Caco-2 (cell line): ENCODE measurements around the gene ITGAE. TPM values are rescaled to one million over a fixed set of nuclear protein-coding genes. Genes with fewer than 3 reads are reported as not detected.

Source experiments
- BruUV-seq: library from RNA; stranded (reverse); fragments of 400-500 nt; replicated peaks from 2 replicates; lab custom pipeline; 2021; lab: Mats Ljungman, UMichigan
- CTCF ChIA-PET: fragments of 300-600 bp; sonication (Branson Sonifier 250); formaldehyde crosslinking; loops from one replicate; lab custom pipeline; 2022; ENCODE audit warnings: antibody characterized with exemption; lab: Charles Lee
- POLR2A ChIA-PET: fragments of 300-600 bp; sonication (Branson Sonifier 250); formaldehyde crosslinking; loops from one replicate; lab custom pipeline; 2022; ENCODE audit warnings: antibody characterized with exemption; lab: Charles Lee
- DNase-seq, 2 experiments: peaks; one replicate each; pipeline versions ENCODE4 v3.0.0 to v3.0.0-alpha.2; 2020 to 2022
- H3K27me3 ChIP-seq: replicated peaks from 2 replicates; pipeline ENCODE4 v1.6.0; 2011; ENCODE audit warnings: low read length; ENCODE audit not compliant: control insufficient read depth, insufficient read depth
- H3K36me3 ChIP-seq: 2 replicates; pipeline ENCODE4 v1.5.1; 2011; ENCODE audit warnings: low read length; ENCODE audit not compliant: control insufficient read depth, insufficient read depth
- H3K4me1 ChIP-seq: fragments of 250-450 bp; sonication (Bioruptor Pico); 2 replicates; pipeline ENCODE4 v1.5.1; 2020; ENCODE audit warnings: mild to moderate bottlenecking
- H3K4me3 ChIP-seq: 2 replicates; pipeline ENCODE4 v1.5.1; 2011; ENCODE audit warnings: low read depth, mild to moderate bottlenecking, control low read depth, low read length
- H3K9me3 ChIP-seq: fragments of 250-450 bp; sonication (Bioruptor Pico); 2 replicates; pipeline ENCODE4 v1.5.1; 2020; ENCODE audit warnings: mild to moderate bottlenecking, moderate library complexity
- H3K27ac Mint-ChIP-seq: one replicate; pipeline ENCODE4 v1.8.0; 2022; ENCODE audit warnings: mixed read lengths; ENCODE audit not compliant: unreplicated experiment
- H3K27me3 Mint-ChIP-seq: one replicate; pipeline ENCODE4 v1.8.0; 2022; ENCODE audit warnings: mixed read lengths; ENCODE audit not compliant: insufficient read depth, unreplicated experiment
- H3K36me3 Mint-ChIP-seq: one replicate; pipeline ENCODE4 v1.8.0; 2022; ENCODE audit warnings: mild to moderate bottlenecking, mixed read lengths; ENCODE audit not compliant: insufficient read depth, unreplicated experiment
- H3K4me1 Mint-ChIP-seq: one replicate; pipeline ENCODE4 v1.8.0; 2022; ENCODE audit warnings: low read depth, mixed read lengths; ENCODE audit not compliant: unreplicated experiment
- H3K4me3 Mint-ChIP-seq: one replicate; pipeline ENCODE4 v1.8.0; 2022; ENCODE audit warnings: mild to moderate bottlenecking, moderate library complexity, mixed read lengths; ENCODE audit not compliant: unreplicated experiment
- H3K9me3 Mint-ChIP-seq: one replicate; pipeline ENCODE4 v1.8.0; 2022; ENCODE audit warnings: mixed read lengths; ENCODE audit not compliant: unreplicated experiment
- CTCF ChIP-seq, 2 experiments: fragments of 200-600 bp in 1 of 2; IDR thresholded peaks; 1 replicate in 1 of 2; 2 replicates in 1 of 2; pipeline versions ENCODE4 v1.5.1 to v1.8.0; 2011 to 2022; ENCODE audit warnings: antibody characterized with exemption in 1 of 2, control low read depth in 1 of 2, inconsistent platforms in 1 of 2, low read depth in 1 of 2, low read length in 1 of 2, mild to moderate bottlenecking in 1 of 2, moderate library complexity in 1 of 2; ENCODE audit not compliant: insufficient read depth in 1 of 2, severe bottlenecking in 1 of 2, unreplicated experiment in 1 of 2
- intact Hi-C: fragments of 100-400 bp; cut with micrococcal nuclease; formaldehyde crosslinking; loops from one replicate; pipeline ENCODE4 v1.10.0; 2022; ENCODE audit not compliant: unreplicated experiment
- total RNA-seq: library from RNA; stranded (reverse); gene quantifications from 2 replicates; pipeline ENCODE4 v1.2.3, GENCODE V29; 2022

The ITGAE gene
- total RNA-seq, 1 experiment from 2014 or later = 12.8 TPM

- H3K4me1 Mint-ChIP-seq = peaks cover 6% of the 10 kb centered on the region
- no peaks in the 10 kb centered on the region for H3K36me3 Mint-ChIP-seq
- no peak overlapping the region for H3K27ac Mint-ChIP-seq
- POLR2A ChIA-PET = no interaction called here
- no peaks in the 10 kb centered on the region for H3K27me3 ChIP-seq
- H3K9me3 Mint-ChIP-seq = no peaks in the 10 kb centered on the region
- no peak overlapping the region for H3K4me3 ChIP-seq
- H3K4me1 ChIP-seq = peaks cover 3% of the 10 kb centered on the region; the same call in 1 of the 2 replicates
- H3K9me3 ChIP-seq = no peaks in the 10 kb centered on the region
- H3K4me3 Mint-ChIP-seq = no peak overlapping the region
- no peaks in the 10 kb centered on the region for H3K27me3 Mint-ChIP-seq
- no peaks in the 10 kb centered on the region for H3K36me3 ChIP-seq
- BruUV-seq = no TSS peak
- TF ChIP-seq CTCF (IDR thresholded peaks at IDR 0.05; ENCODE audit: insufficient read depth in 1 of 2, low read depth in 1 of 2, low read length in 1 of 2, severe bottlenecking in 1 of 2, unreplicated experiment in 1 of 2) = no peak
- CTCF ChIA-PET = no interaction called here
- DNase-seq = no peak
- intact Hi-C loops = no loop called here
Measured at GRCh38 chr17:3750926-3751325, 50.1 kb downstream of the ITGAE start.

GRCh38 chr17:3750296-3750695, 50.7 kb downstream of the ITGAE start:
- Mint-ChIP-seq H3K36me3 (no peaks in the 10 kb centered on the region), H3K27ac (no peak overlapping the region), H3K9me3 (no peaks in the 10 kb centered on the region), H3K4me1 (peaks cover 6% of the 10 kb centered on the region), H3K27me3 (no peaks in the 10 kb centered on the region), H3K4me3 (no peak overlapping the region)
- intact Hi-C loops = no loop called here
- TF ChIP-seq CTCF (IDR thresholded peaks at IDR 0.05; ENCODE audit: insufficient read depth in 1 of 2, low read depth in 1 of 2, low read length in 1 of 2, severe bottlenecking in 1 of 2, unreplicated experiment in 1 of 2) = no peak
- CTCF ChIA-PET = no interaction called here
- POLR2A ChIA-PET = no interaction called here
- no peak for DNase-seq
- Histone ChIP-seq H3K9me3 (no peaks in the 10 kb centered on the region), H3K4me1 (peaks cover 3% of the 10 kb centered on the region; the same call in 1 of the 2 replicates), H3K27me3 (no peaks in the 10 kb centered on the region), H3K4me3 (no peak overlapping the region), H3K36me3 (no peaks in the 10 kb centered on the region)
- BruUV-seq = no TSS peak

- Mint-ChIP-seq H3K27ac (peak overlapping the region; percentile 34), H3K4me3 (no peak overlapping the region), H3K9me3 (no peaks in the 10 kb centered on the region), H3K36me3 (no peaks in the 10 kb centered on the region), H3K27me3 (no peaks in the 10 kb centered on the region), H3K4me1 (peaks cover 6% of the 10 kb centered on the region)
- H3K27me3 ChIP-seq = no peaks in the 10 kb centered on the region
- ChIA-PET CTCF (no interaction called here), POLR2A (no interaction called here)
- H3K4me1 ChIP-seq = no peaks in the 10 kb centered on the region
- TF ChIP-seq CTCF (IDR thresholded peaks at IDR 0.05; ENCODE audit: insufficient read depth in 1 of 2, low read depth in 1 of 2, low read length in 1 of 2, severe bottlenecking in 1 of 2, unreplicated experiment in 1 of 2) = no peak
- intact Hi-C loops = no loop called here
- no TSS peak for BruUV-seq
- H3K36me3 ChIP-seq = no peaks in the 10 kb centered on the region
- no peaks in the 10 kb centered on the region for H3K9me3 ChIP-seq
- DNase-seq = no peak
- no peak overlapping the region for H3K4me3 ChIP-seq
Measured at GRCh38 chr17:3748576-3748975, 52.4 kb downstream of the ITGAE start.
